ENCODE measurements around the gene MYL4. TPM values are rescaled to one million over a fixed set of nuclear protein-coding genes. Genes with fewer than 3 reads are reported as not detected.
"Not testable (repeated sequence)": the region's sequence is repeated elsewhere in the genome, so short reads cannot be mapped to it uniquely, and the experiment has no call there.

Gene MYL4
- total and polyA plus RNA-seq, 3 donors from 2014 or later, result 7.6 to 19.3 (median 7.9) TPM

DNA sequence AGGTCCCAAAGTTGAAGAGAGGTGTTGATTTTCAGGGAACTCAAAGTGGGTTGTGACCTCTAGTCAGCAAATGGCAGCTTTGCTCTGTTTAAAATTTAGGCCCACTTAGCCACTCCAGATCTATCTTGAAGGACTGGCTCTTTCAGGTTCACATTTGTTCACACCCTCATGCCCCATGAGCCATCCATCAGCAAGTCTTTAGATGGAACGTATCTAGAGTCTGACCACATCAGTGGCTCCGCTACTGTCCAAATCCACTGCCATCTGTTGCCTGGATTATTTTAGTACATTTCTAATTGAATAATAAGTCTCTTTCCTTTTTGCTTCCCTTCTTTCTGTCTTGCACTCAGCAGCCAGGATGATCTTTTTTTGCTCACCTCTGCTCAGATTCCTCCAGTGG lies 55.0 kb downstream of the MYL4 start:
- TF ChIP-seq, protein P1, sequence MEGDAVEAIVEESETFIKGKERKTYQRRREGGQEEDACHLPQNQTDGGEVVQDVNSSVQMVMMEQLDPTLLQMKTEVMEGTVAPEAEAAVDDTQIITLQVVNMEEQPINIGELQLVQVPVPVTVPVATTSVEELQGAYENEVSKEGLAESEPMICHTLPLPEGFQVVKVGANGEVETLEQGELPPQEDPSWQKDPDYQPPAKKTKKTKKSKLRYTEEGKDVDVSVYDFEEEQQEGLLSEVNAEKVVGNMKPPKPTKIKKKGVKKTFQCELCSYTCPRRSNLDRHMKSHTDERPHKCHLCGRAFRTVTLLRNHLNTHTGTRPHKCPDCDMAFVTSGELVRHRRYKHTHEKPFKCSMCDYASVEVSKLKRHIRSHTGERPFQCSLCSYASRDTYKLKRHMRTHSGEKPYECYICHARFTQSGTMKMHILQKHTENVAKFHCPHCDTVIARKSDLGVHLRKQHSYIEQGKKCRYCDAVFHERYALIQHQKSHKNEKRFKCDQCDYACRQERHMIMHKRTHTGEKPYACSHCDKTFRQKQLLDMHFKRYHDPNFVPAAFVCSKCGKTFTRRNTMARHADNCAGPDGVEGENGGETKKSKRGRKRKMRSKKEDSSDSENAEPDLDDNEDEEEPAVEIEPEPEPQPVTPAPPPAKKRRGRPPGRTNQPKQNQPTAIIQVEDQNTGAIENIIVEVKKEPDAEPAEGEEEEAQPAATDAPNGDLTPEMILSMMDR (IDR thresholded peaks at IDR 0.05), result no peak
- TF ChIP-seq POLR2A (IDR thresholded peaks at IDR 0.05), result no peak
- DNase-seq, result no peak
- H3K27ac ChIP-seq, result no peak overlapping the region
- intact Hi-C loops (cut with DNase I; ENCODE audit: low total_unique reads), result no loop called here
- no peaks in the 10 kb centered on the region for H3K4me1 ChIP-seq
- H3K36me3 ChIP-seq (ENCODE audit: low read depth, missing control alignments), result no peaks in the 10 kb centered on the region
- no peaks in the 10 kb centered on the region for H3K27me3 ChIP-seq
- 94% methylated on average over 2 of the region's 2 CpGs for WGBS, 2 donors
- H3K4me3 ChIP-seq, result no peak overlapping the region
- no peaks in the 10 kb centered on the region for H3K9me3 ChIP-seq

DNA sequence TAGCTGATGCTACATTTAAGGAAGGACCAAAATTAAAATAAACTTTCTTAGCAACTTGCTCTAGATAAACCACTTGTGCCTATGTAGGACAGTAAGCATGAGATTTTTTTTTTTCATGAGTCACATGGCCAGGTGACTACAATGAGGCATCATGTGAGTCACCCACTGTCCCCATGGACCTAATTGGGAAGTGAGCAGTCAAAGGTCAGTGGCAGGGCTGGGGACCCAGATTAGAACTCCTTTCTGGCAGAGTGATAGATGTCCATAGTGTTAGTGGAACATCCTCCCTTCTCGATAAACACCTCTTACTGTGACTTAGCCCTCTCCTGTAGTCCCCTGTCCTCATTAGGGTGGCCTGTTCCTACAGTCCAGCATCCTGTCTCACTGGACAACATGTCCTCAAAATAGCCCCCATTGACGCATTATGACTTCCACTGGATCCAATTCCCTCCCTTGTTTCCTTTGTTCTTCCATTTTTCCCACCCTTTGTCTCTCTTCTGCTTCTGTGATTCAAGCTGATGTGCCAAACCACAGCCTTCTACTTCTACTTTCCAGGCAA lies 56.9 kb downstream of the MYL4 start:
- no peak overlapping the region for H3K27ac ChIP-seq
- no peaks in the 10 kb centered on the region for H3K9me3 ChIP-seq
- no peaks in the 10 kb centered on the region for H3K27me3 ChIP-seq
- no peaks in the 10 kb centered on the region for H3K36me3 ChIP-seq (ENCODE audit: low read depth, missing control alignments)
- 62 to 77% methylated on average over 2 of the region's 2 CpGs for WGBS, 2 donors
- no peaks in the 10 kb centered on the region for H3K4me1 ChIP-seq
- DNase-seq, result no peak
- TF ChIP-seq POLR2A (IDR thresholded peaks at IDR 0.05), result no peak
- TF ChIP-seq, protein P1 (IDR thresholded peaks at IDR 0.05), result no peak
- intact Hi-C loops (cut with DNase I; ENCODE audit: low total_unique reads), result no loop called here
- H3K4me3 ChIP-seq, result no peak overlapping the region

DNA sequence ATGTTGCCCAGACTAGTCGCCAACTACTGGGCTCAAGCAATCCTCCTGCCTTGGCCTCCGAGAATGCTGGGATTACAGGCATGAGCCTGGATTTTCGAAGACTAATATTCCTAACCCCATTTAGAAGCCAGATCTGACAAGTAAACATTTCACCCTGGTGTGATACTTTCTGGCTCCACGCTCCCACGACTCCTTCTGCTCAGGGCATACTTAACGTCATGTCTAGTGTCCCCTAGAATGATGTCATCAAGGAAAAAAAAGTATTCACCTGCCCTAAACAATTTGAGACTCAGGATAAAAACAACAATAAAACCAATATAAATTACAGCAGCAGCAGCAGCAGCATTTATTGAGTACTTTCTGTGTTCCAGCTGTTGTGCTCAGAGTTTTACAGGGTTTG lies 57.6 kb downstream of the MYL4 start:
- no peak overlapping the region for H3K27ac ChIP-seq
- H3K36me3 ChIP-seq (ENCODE audit: low read depth, missing control alignments), result no peaks in the 10 kb centered on the region
- WGBS, 2 donors, result 90 to 97% methylated on average over 6 of the region's 6 CpGs
- no peaks in the 10 kb centered on the region for H3K27me3 ChIP-seq
- DNase-seq, result no peak
- no peaks in the 10 kb centered on the region for H3K4me1 ChIP-seq
- no peak overlapping the region for H3K4me3 ChIP-seq
- TF ChIP-seq, protein P1 (IDR thresholded peaks at IDR 0.05), result no peak
- no peak for TF ChIP-seq POLR2A (IDR thresholded peaks at IDR 0.05)
- intact Hi-C loops (cut with DNase I; ENCODE audit: low total_unique reads), result no loop called here
- no peaks in the 10 kb centered on the region for H3K9me3 ChIP-seq

DNA sequence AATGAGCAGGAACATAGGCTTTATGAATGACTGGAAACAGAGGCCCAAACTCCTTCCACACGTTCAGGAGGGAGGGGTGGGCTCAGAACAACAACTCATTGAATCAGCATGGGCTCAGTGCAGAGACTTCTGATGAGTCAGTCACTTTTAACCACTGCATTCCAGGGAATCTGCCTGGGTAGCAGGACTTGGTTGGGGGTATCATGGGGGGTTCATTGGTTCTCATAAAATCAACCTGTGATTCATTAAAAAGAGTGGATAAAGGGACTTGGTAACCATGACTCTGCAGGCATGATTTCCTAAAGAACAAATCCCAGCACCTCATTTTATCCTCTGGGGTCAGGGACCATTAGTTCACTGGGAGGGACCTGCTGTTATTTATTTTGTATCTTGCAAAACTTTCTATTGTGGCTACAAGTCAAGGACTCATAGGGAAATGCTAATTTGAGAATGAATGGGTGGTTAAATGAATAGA lies 58.2 kb downstream of the MYL4 start:
- no peaks in the 10 kb centered on the region for H3K4me1 ChIP-seq
- intact Hi-C loops (cut with DNase I; ENCODE audit: low total_unique reads), result no loop called here
- H3K36me3 ChIP-seq (ENCODE audit: low read depth, missing control alignments), result no peaks in the 10 kb centered on the region
- no peak for TF ChIP-seq POLR2A (IDR thresholded peaks at IDR 0.05)
- TF ChIP-seq, protein P1 (IDR thresholded peaks at IDR 0.05), result no peak
- 42 to 46% methylated on average over 1 of the region's 1 CpG for WGBS, 2 donors
- H3K27ac ChIP-seq, result no peak overlapping the region
- no peak for DNase-seq
- H3K4me3 ChIP-seq, result no peak overlapping the region
- no peaks in the 10 kb centered on the region for H3K27me3 ChIP-seq
- no peaks in the 10 kb centered on the region for H3K9me3 ChIP-seq

DNA sequence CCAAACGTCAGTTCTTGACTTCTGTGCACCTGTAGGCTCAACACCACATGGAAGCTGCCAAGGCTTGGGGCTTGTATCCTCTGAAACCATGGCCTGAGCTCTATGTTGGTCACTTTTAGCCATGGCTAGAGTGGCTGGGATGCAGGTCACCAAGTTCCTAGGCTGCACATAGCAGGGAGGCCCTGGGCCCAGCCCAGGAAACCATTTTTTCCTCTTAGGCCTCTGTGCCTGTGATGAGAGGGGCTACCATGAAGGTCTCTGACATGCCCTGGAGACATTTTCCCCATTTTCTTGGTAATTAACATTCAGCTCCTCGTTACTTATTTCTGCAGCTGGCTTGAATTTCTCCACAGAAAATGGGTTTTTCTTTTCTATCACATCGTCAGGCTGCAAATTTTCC lies 59.8 kb downstream of the MYL4 start:
- H3K27ac ChIP-seq; intact Hi-C loops (cut with DNase I; ENCODE audit: low total_unique reads): not testable (repeated sequence)
- WGBS, 2 donors, result 75 to 96% methylated on average over 3 of the region's 3 CpGs

DNA sequence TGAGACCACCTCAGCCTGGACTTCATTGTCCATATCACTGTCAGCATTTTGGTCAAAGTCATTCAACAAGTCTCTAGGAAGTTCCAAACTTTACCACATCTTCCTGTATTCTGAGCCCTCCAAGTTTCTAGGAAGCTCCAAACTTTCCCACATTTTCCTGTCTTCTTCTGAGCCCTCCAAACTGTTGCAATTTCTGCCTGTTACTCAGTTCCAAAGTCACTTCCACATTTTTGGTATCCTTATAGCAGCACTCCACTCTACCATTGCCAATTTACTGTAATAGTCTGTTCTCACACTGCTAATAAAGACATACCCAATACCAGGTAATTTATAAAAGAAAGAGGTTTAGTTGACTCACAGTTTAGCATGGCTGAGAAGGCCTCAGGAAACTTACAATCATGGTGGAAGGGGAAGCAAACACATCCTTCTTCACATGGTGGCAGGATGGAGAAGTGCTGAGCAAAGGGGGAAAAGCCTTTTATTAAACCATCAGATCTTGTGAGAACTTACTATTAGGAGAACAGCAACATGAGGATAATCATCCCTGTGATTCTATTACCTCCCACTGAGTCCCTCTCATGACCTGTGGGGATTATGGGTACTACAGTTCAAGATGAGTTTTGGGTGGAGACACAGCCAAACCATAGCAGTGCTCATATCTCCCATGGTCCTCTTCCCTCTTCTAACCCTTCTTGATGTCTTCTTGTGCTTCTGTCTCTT lies 60.6 kb downstream of the MYL4 start:
- H3K4me3 ChIP-seq; DNase-seq; H3K36me3 ChIP-seq (ENCODE audit: low read depth, missing control alignments); H3K9me3 ChIP-seq; H3K27me3 ChIP-seq; H3K27ac ChIP-seq; intact Hi-C loops (cut with DNase I; ENCODE audit: low total_unique reads); H3K4me1 ChIP-seq: not testable (repeated sequence)

More for the DNA sequence above, 59.8 kb downstream of the MYL4 start:
- H3K27me3 ChIP-seq; H3K4me1 ChIP-seq; DNase-seq; H3K9me3 ChIP-seq; H3K36me3 ChIP-seq (ENCODE audit: low read depth, missing control alignments); H3K4me3 ChIP-seq: not testable (repeated sequence)

Data from testis (tissue), 3 donors.